Measurements from ENCODE around the gene MSGN1.

MSGN1 gene

DNA sequence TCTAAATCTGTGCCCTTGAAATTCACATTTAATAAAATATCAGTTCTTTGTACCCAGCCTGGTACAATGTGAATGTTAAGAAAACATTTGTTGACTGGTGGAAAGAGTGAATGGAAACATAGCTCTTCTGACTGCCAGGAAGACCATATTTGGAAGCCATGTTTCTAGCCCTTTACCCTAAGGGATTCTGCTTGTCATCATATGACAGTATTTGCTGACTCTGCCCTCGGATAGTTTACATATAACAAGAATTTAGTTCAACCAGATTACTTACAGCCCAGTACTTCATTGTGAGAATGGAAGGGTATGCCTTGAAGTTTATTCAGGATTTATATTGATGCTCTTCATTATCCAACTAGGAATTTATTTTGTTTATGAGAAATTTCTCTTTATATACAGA, 48.4 kb downstream of the MSGN1 start:
- Histone ChIP-seq H4K20me1 (ENCODE audit: insufficient read depth, low read length) (no peaks in the 10 kb centered on the region), H3K9ac (ENCODE audit: low read length) (no peak overlapping the region), H3K9me3 (ENCODE audit: insufficient read depth, low read length) (no peaks in the 10 kb centered on the region), H3K79me2 (ENCODE audit: low read length) (no peaks in the 10 kb centered on the region), H3K36me3 (replicated peaks; ENCODE audit: low read depth, low read length) (no peaks in the 10 kb centered on the region), H3K4me1 (ENCODE audit: low read length) (peaks cover 6% of the 10 kb centered on the region), H3K4me3 (ENCODE audit: low read length) (no peak overlapping the region), H3K4me2 (ENCODE audit: low read length) (no peak overlapping the region), H3K27me3 (ENCODE audit: low read depth, low read length) (0 out of 2 replicates have a peak, but pooled peaks cover 3% of the 10 kb centered on the region), H3K27ac (ENCODE audit: low read length) (no peak overlapping the region), H2AFZ (ENCODE audit: low read depth, low read length) (no peak overlapping the region)
- TF ChIP-seq EZH2phosphoT487 (IDR thresholded peaks at IDR 0.05; ENCODE audit: low read depth) (no peak), CTCF (IDR thresholded peaks at IDR 0.05; ENCODE audit: low read depth, low read length) (no peak)

DNA sequence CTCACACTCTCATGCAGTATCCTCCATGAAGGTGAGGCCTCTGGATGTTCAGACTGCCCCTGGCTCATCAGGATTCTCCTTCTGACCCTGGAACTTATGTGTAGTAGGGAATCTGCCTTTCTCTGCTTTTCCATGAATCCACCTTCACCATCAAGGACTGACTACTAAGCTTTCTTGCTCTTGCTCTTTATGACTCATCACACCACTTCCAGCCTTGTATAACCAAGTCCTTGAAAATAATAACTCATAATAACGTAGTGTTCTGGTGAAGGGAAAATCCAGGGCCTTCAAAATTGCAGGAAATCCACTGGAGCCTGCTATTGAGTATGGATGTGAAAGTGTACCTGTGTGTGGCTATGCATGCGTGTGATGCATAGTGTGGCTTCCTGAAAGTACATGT, 50.9 kb downstream of the MSGN1 start:
- Histone ChIP-seq H3K9me3 (ENCODE audit: insufficient read depth, low read length) (no peaks in the 10 kb centered on the region), H3K4me3 (ENCODE audit: low read length) (no peak overlapping the region), H3K27ac (ENCODE audit: low read length) (no peak overlapping the region), H3K4me2 (ENCODE audit: low read length) (no peak overlapping the region), H3K36me3 (replicated peaks; ENCODE audit: low read depth, low read length) (no peaks in the 10 kb centered on the region), H3K79me2 (ENCODE audit: low read length) (no peaks in the 10 kb centered on the region), H3K27me3 (ENCODE audit: low read depth, low read length) (no peaks in the 10 kb centered on the region), H2AFZ (ENCODE audit: low read depth, low read length) (no peak overlapping the region), H3K9ac (ENCODE audit: low read length) (no peak overlapping the region), H4K20me1 (ENCODE audit: insufficient read depth, low read length) (no peaks in the 10 kb centered on the region), H3K4me1 (ENCODE audit: low read length) (peaks cover 6% of the 10 kb centered on the region)
- TF ChIP-seq CTCF (IDR thresholded peaks at IDR 0.05; ENCODE audit: low read depth, low read length) (no peak), EZH2phosphoT487 (IDR thresholded peaks at IDR 0.05; ENCODE audit: low read depth) (no peak)
